ENCODE results near the gene FHL2.
A peak's percentile ranks its signal among the peaks of the same experiment; 100 is the strongest.

Gene FHL2

DNA sequence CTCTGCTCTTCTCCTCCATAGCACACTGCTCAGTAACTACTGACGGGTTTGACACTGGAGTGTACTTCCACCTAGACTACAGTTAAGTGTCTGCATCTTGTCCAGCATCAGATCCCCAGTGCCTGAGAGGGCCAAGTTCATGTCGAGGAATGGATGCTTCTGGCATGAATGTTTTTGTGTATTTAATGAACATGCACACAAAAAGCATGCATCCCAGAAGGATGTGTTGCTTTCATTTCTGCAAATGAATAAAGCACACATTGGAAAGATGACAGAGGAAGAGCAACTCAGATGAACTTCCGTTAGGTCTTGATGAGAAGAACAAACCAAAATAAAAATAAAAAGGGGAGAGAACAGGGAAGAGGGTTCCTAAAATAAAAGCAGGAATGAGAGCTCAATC, 33.6 kb downstream of the FHL2 start:
- Histone ChIP-seq H3K27ac (no peak overlapping the region), H3K4me3 (no peak overlapping the region)

DNA sequence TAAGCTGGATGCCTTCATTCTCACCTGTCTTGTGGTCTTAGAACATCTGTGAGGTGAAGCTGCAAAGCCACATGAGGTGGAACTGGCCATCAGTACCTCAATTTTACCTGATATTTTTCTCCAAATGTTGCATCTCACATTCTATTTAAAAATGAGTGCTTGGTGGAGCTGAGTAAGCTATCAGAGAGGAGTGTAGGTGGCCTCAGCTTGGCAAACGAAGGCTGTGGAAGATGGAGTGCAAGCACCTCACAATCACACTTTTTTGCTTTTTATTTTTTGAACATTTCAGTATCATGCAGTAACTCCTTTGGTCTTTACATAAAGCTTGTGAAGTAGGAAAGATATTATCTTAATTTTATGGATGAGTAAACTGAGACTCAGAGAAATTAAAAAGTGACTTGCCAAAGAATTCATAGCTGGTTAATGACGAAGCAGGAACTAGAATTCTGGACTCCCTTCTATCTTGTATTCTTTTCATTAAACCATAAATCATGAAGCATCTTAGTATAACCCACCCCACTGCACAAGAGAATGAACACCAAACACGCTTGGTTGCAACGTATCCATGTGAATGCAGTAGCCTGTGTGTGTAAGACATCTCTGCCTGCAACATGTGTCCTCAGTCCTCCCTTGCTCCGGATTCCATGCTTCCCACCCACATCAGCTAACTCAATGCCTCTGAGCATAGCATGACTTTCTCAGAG, 34.3 kb downstream of the FHL2 start:
- Histone ChIP-seq H3K4me3 (no peak overlapping the region), H3K27ac (no peak overlapping the region)

DNA sequence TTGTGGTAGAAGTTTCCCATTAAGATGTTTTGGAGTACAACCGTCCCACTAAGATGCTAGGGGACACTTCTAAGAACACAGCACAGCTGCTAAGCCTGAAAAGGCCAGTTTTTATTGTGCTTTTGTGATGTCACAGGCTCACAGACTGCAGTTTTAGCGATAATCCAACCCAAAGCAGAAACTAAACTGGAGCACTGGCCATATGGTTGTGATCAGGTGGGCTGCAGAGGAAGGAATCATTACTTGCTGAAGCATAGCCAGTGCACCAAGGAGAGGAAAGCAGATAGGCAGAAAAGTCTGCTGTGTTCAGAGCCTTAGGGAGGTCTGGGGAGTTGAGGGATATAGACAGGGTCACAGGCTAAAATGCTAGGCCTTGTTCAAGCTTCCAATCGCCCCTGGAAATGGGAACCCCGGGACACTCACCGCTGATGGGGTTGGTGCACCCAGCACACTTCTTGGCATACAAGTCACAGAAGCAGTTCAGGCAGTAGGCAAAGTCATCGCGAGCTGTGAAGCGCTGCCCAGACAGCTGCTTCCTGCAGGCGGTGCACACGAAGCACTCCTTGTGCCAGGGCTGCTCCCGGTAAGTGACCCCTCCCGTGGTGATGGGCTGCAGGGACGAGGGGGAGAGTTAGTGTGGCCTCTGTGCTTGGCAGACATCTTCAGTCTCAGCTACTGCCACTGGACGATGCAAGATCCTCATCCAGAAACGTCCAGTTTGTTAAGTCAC, 35.8 kb downstream of the FHL2 start:
- H3K4me3 ChIP-seq, result no peak overlapping the region
- H3K27ac ChIP-seq, result no peak overlapping the region

DNA sequence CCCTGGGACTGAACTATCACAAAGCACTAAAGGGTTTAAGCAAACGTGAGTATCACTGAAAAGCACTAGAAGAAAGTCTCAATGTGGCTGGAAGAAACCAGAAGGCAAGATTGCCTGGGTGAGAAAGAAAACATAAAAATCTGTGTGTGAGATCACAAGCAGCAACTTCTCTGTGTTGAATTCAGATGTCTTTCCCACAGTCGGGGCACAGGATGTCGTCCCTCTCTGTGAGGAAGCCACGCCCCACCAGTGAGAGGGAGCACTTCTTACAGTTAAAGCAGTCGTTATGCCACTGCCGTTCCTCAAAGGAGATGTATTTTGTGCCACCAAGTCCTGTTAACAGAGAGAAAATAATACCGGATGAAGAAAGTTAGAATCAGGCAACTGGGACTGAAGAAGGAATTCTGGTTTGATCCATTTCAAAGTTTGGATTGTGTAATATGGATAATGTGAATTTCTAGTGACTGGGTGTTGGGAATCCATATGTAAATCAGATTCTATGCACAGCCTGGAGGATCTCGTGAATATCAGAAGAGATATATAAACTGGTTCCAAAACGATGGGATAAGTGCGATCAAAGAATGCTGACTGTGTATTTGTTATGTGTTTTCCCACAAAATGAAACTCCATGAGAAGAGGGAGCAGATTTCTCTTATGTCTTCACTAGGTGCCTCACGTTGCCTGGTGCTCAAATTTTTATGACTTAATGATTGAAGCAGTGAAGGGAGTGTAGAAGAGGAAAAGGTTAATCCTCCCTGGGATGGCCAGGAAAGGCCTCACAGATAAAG, 37.6 kb downstream of the FHL2 start:
- no peak overlapping the region for H3K27ac ChIP-seq
- H3K4me3 ChIP-seq, result no peak overlapping the region

DNA sequence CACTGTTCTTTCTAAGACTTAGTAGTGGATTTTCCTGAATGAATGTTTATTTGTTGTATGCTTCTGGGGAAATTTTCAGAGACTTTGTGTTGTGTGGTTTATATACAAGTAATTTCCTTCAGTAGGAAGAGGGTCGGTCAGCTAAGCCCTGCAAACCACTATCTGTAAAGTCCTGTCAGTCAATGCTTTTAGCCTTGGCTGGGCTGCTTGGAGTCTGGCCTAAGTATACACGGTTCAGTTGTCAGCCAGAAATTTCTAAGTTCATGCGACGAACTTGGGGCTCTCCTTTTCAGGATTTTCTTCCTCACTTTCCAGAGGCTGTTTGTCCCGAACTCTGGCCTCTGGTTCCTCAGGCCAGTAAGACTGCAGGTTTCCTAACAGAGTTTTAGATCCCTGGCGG, 40.3 kb downstream of the FHL2 start:
- Histone ChIP-seq H3K27ac (no peak overlapping the region), H3K4me3 (no peak overlapping the region)

DNA sequence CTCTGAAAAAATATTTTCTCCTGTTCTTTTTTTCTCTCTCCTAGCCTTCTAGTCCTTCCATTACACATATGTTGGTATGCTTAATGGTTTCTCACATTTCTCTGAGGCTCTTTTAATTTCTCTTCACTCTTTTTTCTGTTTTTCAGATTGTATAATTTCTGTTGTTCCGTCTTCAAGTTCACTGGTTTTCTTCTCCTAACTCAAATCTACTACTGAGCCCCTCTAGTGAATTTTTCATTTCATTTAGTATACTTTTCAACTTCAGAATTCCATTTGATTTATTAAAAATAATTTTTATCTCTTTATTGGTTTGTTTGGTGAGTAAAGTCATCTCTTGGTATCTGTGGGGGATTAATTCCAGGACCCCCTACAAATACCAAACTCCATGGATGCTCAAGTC, 41.7 kb downstream of the FHL2 start:
- H3K4me3 ChIP-seq, result no peak overlapping the region
- H3K27ac ChIP-seq, result no peak overlapping the region

DNA sequence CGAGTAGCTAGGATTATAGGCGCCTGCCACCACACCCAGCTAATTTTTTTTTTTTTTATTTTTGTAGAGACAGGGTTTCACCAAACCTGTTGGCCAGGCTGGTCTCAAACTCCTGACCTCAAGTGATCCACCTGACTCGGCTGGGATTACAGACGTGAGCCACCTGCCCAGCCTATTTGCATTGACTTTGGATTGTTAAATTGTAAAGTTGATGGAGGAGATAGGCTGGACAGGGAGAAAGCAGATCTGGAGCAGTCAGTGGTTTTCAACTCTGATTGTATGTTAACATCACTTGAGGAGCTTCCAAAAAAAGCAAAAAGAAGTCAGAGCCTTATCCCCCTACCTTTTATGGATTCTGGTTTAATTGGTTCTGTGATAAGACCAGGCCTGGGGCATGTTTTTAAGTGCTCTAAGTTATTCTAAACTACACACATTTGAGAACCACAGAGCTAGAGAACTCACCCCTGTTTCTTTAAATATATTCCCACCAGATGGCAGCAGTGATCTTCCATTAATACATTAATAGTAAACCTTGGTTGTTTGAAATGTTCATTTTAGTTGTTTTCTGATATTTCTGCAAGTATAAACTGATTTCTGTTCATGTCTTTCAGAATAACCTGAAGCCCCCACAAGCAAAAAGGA, 54.0 kb downstream of the FHL2 start:
- H3K4me3 ChIP-seq, result no peak overlapping the region
- H3K27ac ChIP-seq, result no peak overlapping the region

DNA sequence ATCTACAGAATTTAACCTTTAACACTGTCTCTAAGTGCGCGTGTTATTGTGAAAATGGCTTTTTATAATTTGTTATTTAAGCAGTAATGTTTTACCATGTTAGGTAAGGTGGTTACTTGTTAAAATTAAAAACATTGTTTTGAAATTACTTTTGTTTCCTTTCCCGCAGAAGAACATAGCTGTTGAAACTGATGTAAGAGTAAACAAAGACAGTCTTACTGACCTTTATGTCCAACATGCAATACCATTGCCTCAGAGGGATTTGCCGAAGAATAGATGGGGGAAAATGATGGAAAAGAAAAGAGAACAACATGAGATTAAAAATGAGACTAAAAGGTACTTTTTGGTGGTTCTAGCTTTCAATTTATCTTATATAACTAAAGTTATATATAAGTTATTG, 59.4 kb downstream of the FHL2 start:
- H3K4me3 ChIP-seq, result no peak overlapping the region
- no peak overlapping the region for H3K27ac ChIP-seq

DNA sequence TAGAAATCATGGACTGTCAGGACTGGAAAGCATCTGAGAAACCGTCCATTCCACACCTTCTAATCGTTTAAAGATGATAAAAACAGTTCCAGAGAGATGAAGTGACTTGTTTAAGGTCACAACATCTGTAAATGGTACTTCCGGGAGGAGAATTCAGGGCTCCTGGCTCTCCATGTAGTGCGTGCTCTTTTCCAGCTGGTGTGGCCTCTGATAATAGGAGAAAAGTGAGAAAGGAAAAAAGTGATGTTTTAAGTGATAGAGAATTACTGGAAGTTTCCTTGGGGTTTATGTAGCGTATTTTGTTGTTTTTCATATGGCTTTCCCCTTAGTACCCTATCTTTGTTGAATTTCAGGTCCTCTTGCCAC, 60.8 kb downstream of the FHL2 start:
- H3K27ac ChIP-seq, result peak overlapping the region; percentile 48 to 100 (median 98)
- H3K4me3 ChIP-seq, result peak overlapping the region; percentile 77 to 91 (median 89)

DNA sequence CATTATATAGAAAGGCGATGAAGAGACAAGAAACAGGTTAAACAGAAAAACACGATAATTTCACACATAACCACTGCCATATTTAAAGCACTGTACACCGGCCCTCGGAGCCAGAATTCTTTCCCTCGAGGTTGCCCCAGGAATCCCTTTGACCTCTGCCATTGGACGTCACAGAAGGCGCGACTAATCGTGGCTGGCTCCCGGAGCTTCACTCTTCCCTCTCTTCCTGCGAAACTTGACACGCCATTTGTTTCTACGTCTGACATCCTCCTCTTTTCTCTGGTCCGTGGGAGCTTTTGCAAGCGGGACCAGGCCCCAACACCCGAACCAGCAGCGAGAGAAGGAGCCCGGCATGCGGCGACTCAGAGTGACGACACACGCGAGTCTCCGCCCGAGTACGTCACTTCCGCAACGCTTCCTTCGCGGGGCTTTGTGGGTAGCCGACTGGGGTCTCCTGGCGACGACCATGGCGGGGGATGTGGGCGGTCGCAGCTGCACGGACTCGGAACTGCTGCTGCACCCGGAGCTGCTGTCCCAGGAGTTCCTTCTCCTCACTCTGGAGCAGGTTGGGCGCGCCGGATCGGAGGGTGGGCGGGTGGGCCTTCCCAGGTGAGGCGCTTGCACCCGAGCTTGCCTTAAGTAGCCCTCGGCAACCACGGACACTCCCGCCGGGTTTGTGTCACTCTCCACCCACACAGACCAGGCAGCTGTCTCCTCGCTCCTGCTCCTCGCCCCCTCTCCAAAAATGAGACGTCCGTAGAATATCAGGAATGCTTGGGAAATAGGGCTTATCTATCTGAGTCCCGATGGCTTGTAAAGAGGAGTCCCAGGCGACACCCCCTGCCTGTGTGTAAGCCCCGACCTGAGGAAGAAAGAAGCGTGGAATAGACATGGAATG, 61.5 kb downstream of the FHL2 start, which contains the start of gene C2orf49:
Gene C2orf49, plus strand, starts transcription at position 419 of the 898 bp plus-strand sequence. Its CDS starts 48 bp downstream, at position 467.
- peak within 1 kb of the TSS; percentile 48 to 100 (median 98) for H3K27ac ChIP-seq
- peak within 1 kb of the TSS; percentile 77 to 91 (median 89) for H3K4me3 ChIP-seq

DNA sequence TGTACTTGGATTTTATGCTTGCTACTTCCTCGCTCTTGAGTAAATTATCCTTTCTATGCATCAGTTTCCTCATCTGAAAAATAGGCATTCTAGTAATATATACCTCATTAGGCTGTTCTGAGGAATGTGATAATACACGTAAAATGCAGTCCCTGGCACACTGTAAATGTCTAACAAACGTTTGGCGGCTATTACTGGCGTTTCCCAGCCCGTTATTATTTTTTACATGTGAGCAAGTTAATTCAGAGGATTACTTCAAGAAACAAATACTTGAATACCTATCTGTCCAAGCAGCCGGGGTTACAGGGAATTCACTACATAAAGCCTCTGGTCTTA, 62.1 kb downstream of the FHL2 start:
- H3K4me3 ChIP-seq, result peak overlapping the region; percentile 77 to 91 (median 89)
- peak overlapping the region in 20 of 21 experiments; percentile 89 to 100 (median 98) for H3K27ac ChIP-seq

DNA sequence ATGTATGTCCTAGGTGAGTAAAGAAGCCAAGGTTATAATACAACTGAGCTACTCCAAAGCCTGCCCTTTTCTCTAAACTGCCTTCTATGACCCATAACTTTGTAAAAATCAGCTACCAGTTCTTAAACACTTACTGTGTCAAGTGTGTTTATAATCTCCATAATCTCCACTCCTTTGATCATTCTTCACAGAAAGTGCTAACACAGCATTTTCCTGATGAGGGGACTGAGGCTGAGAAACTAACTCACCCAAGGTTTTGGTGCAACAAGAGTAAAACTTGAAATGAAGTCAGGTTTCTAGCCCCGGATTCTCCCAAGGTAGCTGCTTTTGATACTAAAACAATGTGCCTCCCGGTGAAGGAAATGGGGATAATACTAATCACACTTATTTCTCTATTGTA, 63.4 kb downstream of the FHL2 start:
- H3K4me3 ChIP-seq, result no peak overlapping the region
- no peak overlapping the region for H3K27ac ChIP-seq

DNA sequence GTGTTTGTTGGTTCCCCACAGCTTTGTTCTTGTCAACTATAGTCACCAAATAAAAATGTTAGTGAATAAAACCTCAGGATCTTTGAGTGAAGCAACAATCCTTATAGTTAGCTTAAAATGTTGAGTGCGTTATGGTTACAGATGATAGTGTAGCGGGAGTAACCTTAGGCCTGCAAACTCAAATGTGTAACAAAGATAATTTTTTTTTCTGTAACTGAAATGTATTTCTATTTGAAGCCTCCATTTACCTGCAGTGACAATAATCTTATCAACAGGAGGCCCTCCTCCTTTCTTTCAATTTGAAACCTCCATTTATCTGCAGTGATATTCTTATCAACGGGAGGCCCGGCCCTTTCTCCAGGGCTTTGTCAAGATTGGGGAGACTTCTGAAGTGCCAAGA, 64.6 kb downstream of the FHL2 start:
- no peak overlapping the region for H3K4me3 ChIP-seq

DNA sequence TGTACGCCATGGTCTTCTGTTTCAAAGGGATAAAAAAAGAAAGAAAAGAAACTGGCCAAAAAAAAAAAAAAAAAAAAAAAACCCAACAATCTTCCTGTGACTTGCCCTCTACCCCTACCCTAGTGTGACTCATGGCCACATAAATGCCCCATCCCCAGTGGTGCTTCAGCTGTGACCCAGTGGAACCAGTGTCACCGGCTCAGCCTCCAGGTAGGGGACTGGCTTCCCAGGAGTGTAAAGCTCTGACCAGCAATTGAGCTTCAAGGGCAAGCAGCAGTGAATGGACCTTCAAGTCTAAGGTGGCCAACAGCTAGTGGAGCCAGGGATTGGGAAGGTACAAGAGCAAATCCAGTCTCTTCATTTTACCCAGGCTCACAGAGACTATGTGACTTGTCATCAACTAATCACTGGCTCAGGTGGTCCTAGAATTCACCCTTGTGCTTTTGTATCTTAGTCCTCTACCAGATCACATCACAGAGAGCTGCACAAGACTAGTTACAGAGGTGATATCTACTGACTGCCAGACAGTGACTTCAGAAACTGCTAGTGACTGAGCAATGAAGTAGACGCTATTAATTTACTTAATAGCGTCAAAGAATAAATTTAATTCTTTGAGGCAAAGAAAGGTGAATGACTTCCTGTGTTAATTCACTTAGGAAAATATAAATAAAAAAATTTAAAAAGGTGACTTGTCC, 68.0 kb downstream of the FHL2 start:
- Histone ChIP-seq H3K27ac (peak overlapping the region in 6 of 21 experiments; percentile 86 to 97 (median 94)), H3K4me3 (no peak overlapping the region)

More for the DNA sequence above, 64.6 kb downstream of the FHL2 start:
- no peak overlapping the region for H3K27ac ChIP-seq

DNA sequence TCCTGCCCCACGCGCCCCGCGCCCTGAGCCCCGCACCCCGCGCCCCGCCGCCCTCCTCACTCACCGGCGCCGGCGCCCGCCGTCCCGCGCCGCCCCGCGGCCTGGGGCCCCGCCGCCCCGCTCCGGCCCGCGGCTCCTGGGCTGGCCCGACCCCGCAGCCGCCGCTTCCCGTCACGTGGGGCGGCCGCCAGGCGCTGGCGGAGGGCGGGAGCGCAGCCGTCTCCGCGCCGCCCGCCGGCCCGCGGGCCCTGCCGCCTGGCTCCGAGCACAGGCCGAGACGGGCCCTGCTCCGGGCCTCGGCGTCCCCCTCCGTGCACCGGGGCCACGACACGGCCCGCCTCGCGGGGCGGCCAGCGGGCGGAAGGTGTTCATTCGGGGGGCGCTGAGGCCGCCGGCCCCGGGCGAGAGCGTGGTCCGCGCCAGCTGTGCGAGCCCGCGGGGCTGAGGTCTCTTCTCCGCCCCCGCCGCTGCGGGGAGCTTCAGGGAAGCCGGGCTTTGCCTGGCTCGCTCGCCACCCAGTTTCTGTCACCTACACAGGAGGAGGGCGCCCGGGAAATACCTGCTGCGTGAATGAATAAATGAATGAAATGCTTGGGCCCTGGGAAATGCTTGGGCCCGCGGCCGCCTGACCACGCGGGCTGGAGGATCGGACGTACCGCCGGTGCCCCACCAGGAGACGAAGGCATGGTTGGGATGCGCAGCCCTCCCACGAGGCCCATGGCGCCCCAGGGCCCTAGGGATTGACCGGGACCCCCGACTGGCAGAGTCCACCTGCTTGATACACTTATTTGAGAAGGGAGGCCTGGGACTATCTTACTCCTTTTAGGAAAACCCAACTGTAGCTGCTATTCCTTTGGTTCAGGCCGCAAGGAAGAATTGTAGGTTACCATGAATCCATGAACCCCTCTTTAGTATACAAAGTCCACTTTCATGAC, 69.0 kb downstream of the FHL2 start, which contains the start of gene TGFBRAP1:
Gene TGFBRAP1, minus strand, starts transcription at position 175 of the 935 bp plus-strand sequence. CDS start 21,434 bp downstream, outside the sequence.
- H3K27ac ChIP-seq, result peak within 1 kb of the TSS; percentile 81 to 99 (median 95)

DNA sequence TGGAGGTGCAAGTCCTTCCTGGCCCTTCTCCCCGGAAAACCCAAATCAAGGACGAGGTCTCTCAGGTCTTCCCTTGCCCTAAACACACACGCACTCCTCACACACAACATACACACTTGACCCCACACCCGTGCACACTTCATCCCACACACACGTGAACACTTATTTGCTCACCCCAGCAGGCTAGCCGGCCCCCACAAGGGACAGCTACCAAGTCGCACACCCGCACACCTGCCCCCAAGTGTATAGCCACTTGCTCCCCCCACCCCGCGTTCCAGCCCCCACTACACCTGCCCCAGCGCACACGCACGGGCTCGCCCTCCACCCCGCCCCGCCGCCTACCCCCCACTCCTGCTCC, 69.7 kb downstream of the FHL2 start:
- H3K4me3 ChIP-seq, result peak overlapping the region; percentile 53 to 81 (median 59)
- H3K27ac ChIP-seq, result peak overlapping the region; percentile 41 to 99 (median 80)

More for the DNA sequence above, 69.0 kb downstream of the FHL2 start, which contains the start of gene TGFBRAP1:
- H3K4me3 ChIP-seq, result peak within 1 kb of the TSS; percentile 56 to 81 (median 63)

Measured in skin epidermis (tissue), 12 donors.